NCI-H69 (cell line): ENCODE measurements around the gene GLYATL1.

Experiments
- DNase-seq: peaks from one replicate; lab custom pipeline; 2025; lab: John Stamatoyannopoulos, UW

GLYATL1 gene, protein sequence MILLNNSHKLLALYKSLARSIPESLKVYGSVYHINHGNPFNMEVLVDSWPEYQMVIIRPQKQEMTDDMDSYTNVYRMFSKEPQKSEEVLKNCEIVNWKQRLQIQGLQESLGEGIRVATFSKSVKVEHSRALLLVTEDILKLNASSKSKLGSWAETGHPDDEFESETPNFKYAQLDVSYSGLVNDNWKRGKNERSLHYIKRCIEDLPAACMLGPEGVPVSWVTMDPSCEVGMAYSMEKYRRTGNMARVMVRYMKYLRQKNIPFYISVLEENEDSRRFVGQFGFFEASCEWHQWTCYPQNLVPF

DNA sequence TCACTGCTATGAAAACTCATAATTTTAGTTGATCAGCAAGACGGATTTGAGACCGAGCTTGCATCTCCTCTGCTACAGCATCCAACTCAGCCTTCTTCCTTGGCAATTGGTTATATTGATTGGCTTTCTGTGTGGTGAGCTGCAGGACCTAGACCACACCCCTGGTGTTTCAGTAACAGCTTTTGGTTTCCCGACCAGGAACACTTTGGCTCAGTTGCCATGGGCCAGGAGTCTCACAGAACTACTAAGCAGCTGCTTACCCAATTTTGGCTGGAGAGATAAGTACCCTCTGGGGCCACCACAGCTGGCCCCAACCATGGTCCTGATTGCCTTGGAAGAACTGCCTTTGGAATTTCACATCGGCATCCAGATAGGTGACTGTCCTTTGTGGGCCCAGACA lies at the start of gene GLYATL1:
GLYATL1 (plus strand) TSS at position 212 of the 400 bp plus-strand sequence. CDS start 7,600 bp downstream, outside the sequence.
- no peak for DNase-seq

DNA sequence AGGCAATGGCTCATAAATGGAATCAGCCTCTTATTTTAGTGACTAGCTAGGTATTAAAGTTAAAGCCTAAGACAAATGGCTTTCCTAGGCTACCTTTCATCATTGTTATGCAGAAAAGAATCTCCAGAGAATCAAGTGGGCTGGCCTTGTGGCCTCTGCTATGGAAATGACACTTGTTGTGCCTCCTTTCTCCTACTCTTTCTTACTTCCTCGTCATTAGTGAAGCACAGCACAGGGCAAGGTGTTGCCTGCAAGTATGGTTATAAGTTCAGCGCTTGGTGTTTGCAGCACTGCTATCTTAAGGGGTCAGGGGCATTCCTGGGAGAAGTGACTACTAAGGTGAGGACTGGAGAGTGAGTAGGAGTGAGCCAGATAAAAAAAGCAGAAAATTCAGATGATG lies 45.4 kb upstream of the GLYATL1 start:
- no peak for DNase-seq

DNA sequence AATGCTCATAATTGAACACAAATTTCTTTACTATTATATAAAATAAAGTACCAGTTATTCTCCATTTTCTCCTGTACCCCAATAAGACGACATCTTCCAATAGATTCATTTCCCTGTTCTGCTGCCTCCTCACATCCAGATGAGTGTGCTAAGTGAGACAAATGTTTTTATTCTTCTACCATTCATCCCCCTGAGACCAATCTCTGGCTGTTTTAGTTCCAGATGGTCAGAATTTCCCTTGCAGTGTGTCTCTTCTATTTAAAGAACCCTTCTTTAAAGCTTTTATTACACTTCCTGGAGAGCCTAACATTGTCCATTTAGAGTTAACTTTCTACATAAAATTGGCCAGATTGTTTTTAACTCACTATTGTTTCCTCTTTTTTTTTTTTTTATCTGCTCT lies 41.2 kb upstream of the GLYATL1 start:
- peak; percentile 41 for DNase-seq

DNA sequence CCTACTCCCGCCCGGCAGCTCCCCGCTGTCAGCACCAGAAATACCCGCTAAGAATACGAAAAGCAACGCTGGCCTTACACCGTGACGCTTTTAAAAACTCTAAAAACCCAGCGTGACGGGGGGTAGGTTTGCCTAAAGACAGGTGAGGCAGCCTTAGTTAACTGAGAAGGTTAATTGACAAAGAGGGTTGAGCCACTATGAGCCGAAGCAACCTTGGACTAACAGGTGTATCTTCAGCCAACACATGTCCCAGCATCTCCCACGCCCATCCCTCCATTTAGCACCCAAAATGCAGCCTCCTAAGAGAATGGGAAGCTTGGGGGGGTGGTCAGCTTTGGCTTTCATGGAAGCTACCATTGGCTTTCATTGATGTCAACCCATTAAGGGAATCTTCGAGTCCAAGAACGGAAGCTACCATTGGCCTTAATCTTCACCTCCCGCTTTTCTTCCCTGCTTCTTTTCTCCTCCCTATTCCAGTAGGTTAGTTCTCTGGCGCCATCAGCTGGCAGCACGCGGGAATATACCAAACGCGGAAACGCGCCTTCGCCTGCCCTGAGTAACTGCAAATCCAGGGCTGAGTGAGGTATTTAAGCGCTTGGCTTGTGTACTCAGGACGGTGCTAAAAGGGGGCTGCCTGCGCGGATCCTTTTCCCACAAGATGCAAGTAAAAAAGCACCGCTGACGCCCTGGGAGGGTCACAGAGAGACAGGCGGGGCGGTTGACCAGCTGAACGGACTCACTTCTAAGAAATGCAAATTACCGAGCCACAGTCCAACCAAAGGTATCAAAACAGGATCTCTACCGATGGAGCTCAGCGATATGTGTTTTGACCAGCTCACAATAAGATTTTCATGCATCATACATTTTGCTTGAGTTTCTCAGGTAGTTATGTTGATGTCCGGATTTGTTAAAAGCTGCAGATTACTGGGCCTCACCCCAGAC lies 38.5 kb upstream of the GLYATL1 start:
- peak; percentile 84 for DNase-seq

DNA sequence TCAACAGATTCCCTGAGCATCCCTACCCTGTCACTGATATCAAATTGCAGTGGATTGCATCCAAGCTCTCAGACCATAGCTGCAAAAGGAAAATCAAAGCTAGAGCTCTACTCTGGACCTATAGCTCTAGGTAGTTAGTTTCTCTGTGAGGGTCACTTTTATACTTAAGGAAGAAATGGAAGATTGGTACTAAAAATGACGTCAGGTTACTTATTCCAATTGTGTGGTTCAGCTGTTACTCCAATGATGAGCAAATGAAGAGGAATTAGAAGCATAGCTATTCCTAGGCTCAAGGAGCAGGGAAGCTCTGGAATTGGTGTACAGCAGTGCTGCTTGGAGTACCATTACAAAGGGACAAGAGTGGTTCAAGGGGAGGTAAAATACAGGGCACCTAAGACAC lies 36.4 kb upstream of the GLYATL1 start:
- DNase-seq = peak; percentile 18

DNA sequence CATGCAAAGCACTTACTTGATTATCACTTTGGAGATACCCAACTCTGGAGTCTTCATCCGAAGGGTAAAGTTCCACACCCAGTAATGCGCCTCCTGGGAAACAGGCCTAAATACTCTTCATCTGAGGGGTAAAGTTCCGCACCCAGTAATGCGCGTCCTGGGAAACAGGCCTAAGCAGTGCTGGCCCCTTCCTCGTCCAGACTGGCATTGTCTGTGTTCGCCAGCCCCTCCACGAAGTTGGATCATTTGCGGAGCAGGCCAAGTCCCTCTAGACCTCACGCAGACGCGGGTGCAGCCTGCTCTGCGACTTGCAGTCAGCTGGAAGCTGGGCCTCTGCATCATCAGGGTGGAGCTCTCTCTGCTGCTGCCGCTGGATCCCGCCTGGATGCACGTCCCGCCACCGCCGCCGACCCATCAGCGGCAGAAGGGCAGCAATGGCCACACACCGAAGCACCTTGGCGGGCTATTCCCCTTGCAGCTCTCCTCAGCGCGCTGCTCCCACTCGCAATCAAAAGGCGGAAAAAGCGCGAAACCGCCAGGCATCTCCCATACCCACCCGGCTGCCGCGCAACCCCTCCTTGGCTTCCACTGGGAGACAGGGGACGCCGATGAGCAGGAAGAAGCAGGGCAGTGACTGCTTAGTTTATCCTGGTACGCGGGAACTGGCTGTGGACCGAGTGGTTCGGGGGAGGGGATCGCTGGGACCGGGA lies 34.1 kb upstream of the GLYATL1 start:
- peak; percentile 81 for DNase-seq

DNA sequence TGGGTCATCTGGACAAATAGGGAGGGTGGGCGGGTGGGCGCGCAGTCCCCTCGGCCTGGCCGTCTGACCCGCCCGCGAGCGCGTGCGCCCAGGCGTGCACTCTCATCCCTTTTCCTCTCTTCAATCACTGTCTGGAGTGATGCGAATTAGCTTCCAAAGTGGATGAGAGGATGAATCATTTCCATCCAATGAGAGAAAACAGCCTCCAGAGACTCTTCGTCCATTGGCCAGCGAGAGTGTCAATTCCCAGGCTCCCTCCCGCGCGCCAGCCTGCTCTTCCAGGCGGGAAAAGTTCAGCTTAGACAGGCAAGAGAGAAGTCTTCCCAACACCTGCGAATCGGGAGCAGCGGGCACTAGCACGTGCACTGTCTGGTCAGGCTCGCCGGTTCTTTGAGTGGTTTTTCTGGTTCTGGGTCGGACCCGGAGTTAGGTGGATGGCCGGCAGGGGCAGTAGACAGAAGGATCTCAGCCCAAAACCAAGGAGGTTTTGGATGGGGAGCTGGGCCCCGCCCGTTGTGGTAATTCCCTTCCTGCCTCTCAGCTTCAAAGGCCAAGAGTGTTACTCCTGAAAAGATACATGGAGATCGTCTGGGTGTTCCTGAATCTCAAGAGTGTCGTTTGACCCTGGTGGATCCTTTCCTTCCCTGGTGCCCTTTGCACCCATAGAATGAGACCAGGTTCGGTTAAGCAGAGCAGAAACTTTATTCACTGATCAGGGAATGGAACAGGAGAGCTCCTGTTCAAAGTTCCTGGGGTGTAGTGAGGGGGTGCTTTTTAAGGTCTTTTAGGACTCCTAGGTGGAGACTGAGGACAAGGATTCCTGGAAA lies 33.4 kb upstream of the GLYATL1 start:
- DNase-seq = peak; percentile 94

DNA sequence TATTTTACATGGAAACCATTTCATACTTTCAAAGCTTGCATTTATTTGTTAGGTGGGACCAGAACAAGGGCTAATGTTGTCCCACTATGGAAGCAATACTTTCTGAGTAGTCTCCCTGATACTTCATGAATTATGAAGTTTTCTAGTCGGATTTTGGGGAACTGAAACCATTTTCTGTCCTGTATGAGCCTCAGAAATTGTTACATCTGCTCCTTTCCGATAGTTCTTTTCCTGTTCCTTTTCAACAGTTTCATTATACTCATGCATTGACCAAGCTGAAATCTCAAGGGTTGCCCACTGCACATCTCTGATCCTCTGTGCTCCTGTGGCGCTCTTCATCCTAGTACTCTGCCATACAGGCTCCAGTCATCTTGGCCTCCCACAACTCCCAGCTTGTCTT lies 31.5 kb upstream of the GLYATL1 start:
- DNase-seq = no peak

DNA sequence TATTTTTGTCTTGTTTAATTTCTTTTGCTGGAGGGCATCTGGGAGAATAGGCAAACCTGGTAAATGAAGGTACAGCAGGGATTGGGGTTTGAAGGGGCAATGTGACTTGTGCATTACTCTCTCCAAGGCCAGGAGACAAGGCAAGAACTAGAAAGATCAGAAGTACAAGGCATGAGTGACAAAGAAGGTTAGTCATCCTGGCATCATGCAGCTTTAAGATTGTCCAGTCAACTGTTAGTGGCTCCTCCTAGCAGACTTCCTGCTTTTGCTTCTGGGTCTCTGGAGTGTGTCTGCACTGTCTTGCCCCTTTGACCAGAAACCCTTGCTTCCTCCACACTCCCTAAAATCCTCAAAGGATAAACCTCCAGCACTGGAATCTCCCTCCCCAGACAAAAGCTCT lies 27.2 kb upstream of the GLYATL1 start:
- no peak for DNase-seq

DNA sequence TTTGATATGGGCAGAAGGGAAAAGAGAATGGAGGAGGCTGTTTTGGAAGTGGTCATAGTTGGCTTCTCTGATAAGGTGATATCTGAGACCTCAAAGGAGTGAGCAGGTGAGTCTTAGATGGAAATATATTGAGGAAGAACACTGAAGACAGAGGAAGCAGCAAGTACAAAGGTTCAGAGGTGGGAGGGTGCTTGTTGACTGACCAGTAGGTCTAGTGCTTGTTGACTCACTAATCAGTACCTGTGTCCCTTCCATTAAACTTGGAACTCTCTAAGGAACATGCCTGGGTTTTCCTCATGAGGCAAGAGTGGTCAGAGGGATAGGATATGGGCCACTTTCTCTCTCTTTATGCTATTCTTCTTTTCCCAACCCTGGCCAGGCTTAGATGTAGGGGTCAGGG lies 25.6 kb upstream of the GLYATL1 start:
- DNase-seq = no peak

DNA sequence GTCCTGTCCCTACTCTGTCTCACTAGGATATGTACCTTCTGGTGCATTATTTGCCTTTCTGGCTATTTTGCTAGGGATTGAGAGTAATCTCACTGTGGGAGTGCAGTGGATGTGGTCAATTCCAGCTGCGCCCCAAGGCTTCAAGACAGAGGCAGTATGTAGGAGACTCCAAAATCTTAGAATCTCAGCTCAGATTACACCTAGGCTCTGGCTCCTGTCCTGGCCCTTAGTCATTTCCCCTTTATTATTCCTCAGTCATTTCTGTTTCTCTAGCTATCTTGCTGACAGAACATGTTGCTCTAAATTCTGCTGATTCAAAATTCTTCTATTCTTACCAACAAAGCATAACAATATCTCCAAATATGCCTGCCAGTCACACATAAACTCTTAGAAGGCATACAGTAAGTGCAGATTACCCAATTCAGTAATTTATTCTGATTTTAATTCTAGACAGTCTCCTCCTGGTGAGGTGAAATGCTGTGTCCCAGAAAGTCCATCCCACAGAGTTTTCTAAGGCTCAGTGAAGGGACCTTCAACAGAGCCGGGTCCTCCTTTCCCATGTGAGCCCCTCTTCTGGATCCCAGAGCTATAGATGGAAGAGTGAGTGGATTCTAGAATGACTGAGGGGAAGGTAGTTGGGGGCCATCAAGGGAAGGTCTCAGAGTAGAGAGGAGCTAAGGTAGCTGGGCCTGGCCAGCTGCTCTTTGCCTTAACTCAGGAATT lies 24.3 kb upstream of the GLYATL1 start:
- DNase-seq = no peak

DNA sequence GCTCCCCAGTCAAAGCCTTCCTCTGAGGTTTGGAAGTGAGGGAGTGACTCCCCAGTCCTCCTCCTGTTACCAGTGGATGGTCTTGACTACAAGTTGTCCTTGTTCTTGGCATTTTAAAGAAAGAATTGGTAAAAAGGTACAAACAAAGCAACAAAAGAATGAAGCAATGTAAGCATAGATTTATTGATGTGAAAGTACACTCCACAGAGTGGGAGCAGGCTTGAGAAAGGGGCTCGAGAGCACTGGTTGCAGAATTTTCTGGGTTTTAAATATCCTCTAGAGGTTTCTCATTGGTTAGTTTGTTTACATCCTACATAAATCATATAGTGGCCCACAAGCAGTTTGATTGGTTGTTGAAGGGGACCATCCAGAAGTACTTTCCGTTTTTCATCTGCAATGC lies 22.7 kb upstream of the GLYATL1 start:
- no peak for DNase-seq

DNA sequence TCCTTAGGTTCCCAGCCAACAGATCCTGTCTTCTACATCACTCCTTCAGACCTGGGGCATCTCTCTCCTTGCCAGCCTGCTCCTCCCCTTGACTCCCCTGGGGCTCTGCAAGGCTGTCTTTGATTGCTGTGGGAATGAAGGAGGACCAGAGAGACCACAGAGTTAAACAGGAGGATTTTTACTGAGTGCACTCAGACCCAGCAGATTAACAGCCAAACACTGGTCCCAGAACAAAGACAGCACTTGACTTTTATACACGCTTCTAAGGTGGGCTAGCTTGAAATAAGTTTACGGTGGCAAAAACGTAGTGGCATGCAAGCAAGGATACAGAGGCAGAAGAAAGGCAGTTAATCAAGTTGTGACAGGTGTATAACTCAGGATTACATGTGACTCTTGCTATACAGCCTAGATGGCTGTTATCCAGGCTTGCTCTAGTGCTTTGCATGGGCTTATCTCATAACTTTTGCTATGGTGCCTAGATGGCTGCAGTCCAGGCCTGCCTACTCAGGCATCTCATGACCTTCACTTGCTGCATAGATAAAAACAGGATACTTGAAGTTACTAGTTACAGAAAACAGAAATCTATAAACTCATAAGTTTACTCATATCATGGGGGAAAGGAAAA lies 22.0 kb upstream of the GLYATL1 start:
- no peak for DNase-seq

DNA sequence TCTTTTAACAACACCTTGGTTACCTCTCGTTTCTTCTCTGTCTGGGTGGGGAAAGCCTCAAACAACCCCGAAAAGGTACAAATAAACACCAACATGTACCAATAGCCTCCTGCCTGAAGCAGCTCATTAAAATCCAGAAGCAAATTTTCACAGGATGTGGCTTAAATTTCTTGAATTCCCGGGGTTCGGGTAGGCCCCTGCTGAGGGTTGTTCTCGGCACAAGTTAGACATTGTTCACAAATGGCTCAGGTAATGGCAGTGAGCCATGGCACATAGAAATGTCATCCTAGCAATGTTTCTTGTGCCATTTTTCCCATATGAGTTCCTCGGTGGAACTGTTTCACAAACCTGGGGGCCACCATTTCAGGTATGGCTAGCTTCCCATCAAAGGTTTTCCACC lies 19.7 kb upstream of the GLYATL1 start:
- no peak for DNase-seq

DNA sequence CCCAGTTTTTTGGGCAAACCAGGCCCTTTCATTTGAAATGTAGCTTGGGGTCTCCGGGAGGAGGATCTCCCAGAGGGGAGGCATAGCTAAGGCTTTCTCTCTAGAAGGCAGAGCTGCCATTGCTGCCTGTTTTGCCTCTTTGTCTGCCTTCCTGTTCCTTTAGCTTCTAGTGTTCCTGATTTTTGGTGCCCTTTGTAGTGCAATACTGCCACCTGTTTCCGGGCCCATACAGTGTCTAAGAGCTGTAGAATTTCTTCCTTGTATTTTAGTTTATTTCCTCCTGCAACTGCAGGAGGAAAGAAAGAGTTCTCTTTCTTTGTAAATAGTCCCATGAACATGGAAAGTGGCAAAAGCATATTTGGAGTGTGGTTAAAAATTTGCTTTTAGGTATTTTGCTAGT lies 19.3 kb upstream of the GLYATL1 start:
- peak; percentile 13 for DNase-seq

DNA sequence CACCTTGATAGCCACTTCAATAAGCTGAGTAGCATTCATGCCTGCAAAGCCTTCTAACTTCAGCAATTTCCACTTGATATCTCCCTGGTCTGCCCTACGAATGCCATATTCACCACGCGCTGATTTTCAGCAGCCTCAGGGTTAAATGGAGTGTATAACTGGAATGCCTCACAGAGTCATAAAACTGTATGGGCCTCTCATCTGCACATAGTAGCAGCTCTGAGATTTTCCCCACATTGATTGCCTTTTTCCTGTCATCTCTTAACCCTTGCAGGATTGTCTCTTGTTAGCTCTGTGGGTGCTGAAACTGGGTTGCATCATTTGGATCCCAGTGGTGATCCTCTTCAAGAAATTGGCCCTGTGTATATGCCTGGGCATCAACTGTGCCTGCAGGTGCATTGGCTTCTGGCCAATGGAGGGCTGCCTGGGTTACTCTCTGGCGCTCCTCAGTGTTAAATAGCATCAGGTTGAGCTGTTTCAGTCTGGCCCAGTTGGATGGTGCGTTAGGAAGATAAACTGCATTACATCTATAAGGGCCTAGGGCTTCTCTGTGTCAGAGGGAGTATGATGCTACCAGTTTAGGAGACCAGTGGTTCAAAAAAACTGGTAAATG lies 17.4 kb upstream of the GLYATL1 start:
- DNase-seq = peak; percentile 65

DNA sequence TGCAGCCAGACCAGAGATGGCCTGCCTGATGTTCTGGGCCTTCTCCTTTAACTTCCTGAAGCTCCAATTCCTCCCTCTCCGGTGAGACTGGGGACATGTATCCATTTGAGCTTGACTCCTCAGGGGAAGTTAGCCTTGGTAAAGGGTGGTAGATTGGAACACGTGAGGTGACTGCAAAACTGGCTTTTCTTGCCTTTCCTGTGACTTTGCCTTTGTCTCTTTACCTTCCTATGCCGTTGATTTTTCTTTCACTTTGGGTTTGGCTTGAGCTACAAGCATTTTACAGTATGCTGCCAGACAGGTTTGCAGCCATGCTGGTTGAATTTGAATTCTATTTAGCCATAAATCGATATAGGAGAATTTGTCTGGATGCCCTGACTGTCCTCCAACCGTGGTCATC lies 16.8 kb upstream of the GLYATL1 start:
- no peak for DNase-seq

DNA sequence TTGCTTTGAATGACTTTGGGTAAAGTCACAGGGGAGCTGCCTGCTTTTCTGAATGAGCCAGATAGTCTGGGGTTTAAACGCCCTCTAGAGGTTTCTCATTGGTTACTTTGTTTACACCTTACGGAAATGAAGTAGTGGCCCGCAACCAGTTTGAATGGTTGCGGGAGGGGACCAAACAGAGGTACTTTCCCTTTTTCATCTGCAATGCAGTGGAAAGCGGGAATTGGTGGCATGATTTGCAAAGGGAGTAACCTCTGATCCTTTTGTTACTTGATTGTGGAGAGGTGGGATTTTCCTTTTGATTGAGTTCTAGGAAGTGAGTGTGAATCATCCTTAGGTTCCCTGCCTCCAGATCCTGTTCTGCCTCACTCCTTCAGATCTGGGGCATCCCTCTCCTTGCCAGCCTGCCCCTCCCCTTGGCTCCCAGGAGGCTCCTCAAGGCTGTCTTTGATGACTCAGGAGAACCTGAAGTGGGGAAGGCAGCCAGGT lies 15.9 kb upstream of the GLYATL1 start:
- DNase-seq = peak; percentile 70

DNA sequence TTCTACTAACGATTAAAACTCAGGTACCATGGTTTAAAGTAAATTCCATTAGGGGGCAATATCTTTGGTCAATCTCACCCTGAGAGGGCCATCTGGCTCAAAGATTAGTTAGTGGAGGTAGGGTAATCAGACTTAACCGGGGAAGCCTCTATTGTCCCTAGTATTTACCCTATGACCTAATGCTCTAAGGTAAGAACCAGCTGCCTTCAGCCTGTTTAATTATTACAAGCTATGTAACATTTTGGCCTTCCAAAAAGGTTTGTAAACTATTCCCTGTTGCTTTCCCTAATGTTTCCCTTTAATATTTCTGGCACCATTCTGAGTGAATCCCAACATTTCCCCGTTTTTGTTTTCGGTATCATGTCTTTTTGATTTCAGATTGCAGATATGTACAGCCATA lies 15.1 kb upstream of the GLYATL1 start:
- DNase-seq = peak; percentile 96

DNA sequence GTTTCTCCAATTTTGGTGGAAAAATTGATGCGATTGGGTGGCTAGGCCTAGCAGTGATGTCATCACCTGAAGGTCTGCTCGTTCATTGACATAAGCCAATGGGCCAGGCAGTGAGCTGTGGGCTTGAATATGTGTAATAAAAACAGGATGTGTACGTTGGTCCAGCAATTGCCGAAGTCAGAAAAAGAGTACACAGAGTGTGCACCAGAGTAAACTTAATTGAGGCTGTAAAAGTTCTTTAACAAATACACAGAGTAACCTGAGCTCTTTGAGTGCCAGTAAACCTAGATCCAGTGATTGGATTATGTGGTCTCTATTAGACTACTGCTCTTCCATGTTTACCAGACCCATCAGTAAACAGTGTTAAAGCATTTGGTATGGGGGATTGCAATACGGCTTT lies 13.0 kb upstream of the GLYATL1 start:
- peak; percentile 74 for DNase-seq
